Right cardiac atrium (tissue), 5 donors: ENCODE data around the gene GPS2. TPM values are rescaled to one million over a fixed set of nuclear protein-coding genes. Genes with fewer than 3 reads are reported as not detected.

Experiments used
- ATAC-seq, 2 donors: fragments of 200-7000 bp; cut with Tn5 transposase; one replicate each; pipeline versions ENCODE4 v1.8.0 to v1.9.1; 2020; ENCODE audit warnings: moderate library complexity in 2 of 2, mild to moderate bottlenecking in 1 of 2
- DNase-seq, 3 donors: peaks; one replicate each; pipeline ENCODE4 v3.0.0-alpha.2; 2020
- H3K27ac ChIP-seq: one replicate; pipeline ENCODE4 v1.5.1; 2013; ENCODE audit warnings: mild to moderate bottlenecking, low read length, control low read depth, moderate library complexity
- H3K27me3 ChIP-seq: one replicate; pipeline ENCODE4 v1.6.1; 2013; ENCODE audit not compliant: control insufficient read depth, insufficient read depth
- H3K4me1 ChIP-seq: one replicate; pipeline ENCODE4 v1.6.1; 2013; ENCODE audit warnings: low read length; ENCODE audit not compliant: control insufficient read depth, insufficient read depth
- H3K4me3 ChIP-seq: one replicate; pipeline ENCODE4 v1.5.1; 2013; ENCODE audit warnings: low read length, control low read depth
- H3K9me3 ChIP-seq: one replicate; pipeline ENCODE4 v1.6.1; 2013; ENCODE audit warnings: low read length; ENCODE audit not compliant: control insufficient read depth
- WGBS: extraction: QIAGEN DNeasy Blood & Tissue Kit; methylation state at CpG from one replicate; pipeline ENCODE4 v1.1.7; 2013; 5-methylcytosine and 5-hydroxymethylcytosine counted together
- intact Hi-C, 4 donors: fragments of 100-400 bp; cut with DNase I; formaldehyde crosslinking; loops; one replicate each; pipeline versions ENCODE4 v1.11.0 to v1.14.0; 2022 to 2023
- polyA plus RNA-seq: library from polyadenylated mRNA; stranded (reverse); fragments of 200-250 nt; gene quantifications from one replicate; pipeline ENCODE4 v1.2.3, GENCODE V29; 2013
- total RNA-seq, 4 donors: library from RNA; stranded (reverse); fragmentation: NEBNext Ultra II Directional; extraction: Animal tissue kit (Norgen Biotek cat#: 25700); gene quantifications; one replicate each; pipeline ENCODE4 v1.2.1, GENCODE V29; 2021
- donor health status: healthy with polysubstance abuse.
- donor health status: DM: no; HTN: yes; CAD: no.
- donor health status: DM: no; HTN: no; CAD: no.
- donor health status: DM: no; HTN: yes; CAD: no; lungs with severe emphysema.
- donor health status: DM: yes; HTN: yes; CAD: no.

Gene GPS2
- total and polyA plus RNA-seq, 5 donors: 65.0 to 76.1 (median 66.5) TPM

DNA sequence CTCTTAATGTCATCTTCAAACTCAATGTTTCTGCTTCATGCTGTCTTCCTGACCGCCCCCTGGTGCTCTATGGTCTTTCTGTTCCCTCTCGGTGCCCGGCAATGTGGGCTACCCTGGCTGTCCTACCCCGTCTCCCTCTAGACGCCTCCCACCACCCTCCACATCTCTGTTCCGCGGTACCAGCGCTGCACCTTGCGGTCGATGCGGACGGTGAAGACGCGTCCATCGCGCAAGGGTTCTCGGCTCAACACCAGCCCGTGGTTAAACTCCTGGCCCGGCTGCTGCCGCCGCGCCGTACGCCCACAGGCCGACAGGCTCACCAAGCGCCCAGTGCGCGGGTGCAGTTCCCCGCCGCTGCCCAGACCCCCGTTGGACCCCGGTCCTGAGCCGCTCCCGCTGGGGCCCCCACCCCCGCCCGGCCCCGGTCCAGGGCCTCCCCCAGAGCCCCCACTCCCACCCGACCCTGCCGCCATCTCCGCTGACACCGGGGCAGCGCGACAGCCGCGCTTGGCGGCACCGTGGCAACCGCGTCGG lies 13.7 kb upstream of the GPS2 start, which contains the start of gene NEURL4:
TSS of gene NEURL4 (minus strand) at position 496 of the 534 bp plus-strand sequence. CDS start at position 473, 23 bp downstream.
- H3K4me1 ChIP-seq: no peaks in the 10 kb centered on the region
- intact Hi-C loops: no loop called here
- peak within 1 kb of the TSS; percentile 69 for H3K4me3 ChIP-seq
- no peak for DNase-seq
- H3K27me3 ChIP-seq: no peaks in the 10 kb centered on the region
- ATAC-seq: no peak
- H3K27ac ChIP-seq: peak within 1 kb of the TSS; percentile 89
- H3K9me3 ChIP-seq: no peaks in the 10 kb centered on the region
- WGBS: under 1% methylated on average over 50 of the region's 50 CpGs

DNA sequence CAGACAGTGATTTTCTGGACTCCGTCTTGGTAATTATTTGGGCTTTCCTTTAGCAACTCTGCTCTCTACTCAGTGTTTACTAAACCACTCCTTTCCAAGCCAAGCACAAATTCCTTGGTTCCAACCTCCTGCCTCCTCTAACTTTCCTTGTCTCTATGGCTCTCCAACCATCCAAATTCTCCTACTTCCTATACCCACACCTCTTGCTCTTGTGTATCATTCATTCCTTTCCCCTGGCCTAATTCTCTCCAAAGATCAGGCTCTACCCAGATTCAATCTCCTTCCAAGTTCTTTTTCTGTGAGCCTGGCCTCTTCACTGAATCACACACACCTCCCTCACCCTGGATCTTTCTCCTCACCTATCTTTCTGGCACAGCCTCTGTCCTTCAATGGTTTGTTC lies 12.8 kb upstream of the GPS2 start:
- WGBS: 69% methylated on average over 1 of the region's 1 CpG
- no peak for DNase-seq
- no peak overlapping the region for H3K4me3 ChIP-seq
- no peaks in the 10 kb centered on the region for H3K4me1 ChIP-seq
- intact Hi-C loops: no loop called here
- no peak for ATAC-seq
- no peaks in the 10 kb centered on the region for H3K9me3 ChIP-seq
- no peak overlapping the region for H3K27ac ChIP-seq
- H3K27me3 ChIP-seq: no peaks in the 10 kb centered on the region

DNA sequence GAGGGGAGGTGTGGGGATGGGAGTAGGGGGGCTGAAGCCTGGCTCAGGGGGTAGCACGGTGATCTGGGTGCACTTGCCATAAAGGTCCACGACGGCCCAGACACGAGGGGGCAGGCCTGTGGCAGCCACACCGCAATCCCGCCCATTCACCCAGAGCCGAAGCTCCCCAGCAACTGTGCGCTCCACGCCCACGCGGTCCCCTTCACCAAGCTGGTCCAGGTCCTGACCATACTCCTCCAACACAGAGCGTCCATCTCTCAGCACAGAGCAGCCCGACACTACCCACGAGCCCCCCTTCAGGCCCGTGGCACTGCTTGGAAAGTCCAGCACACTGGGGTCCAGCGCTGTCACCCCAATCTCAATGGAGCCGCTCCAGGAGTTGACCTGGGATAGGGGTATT lies 12.3 kb upstream of the GPS2 start:
- no peaks in the 10 kb centered on the region for H3K9me3 ChIP-seq
- H3K4me1 ChIP-seq: no peaks in the 10 kb centered on the region
- DNase-seq (peak in 2 of 3 donors; percentile 12 to 50), ATAC-seq (no peak)
- no peaks in the 10 kb centered on the region for H3K27me3 ChIP-seq
- 87% methylated on average over 17 of the region's 17 CpGs for WGBS
- intact Hi-C loops: no loop called here
- no peak overlapping the region for H3K4me3 ChIP-seq
- H3K27ac ChIP-seq: no peak overlapping the region

DNA sequence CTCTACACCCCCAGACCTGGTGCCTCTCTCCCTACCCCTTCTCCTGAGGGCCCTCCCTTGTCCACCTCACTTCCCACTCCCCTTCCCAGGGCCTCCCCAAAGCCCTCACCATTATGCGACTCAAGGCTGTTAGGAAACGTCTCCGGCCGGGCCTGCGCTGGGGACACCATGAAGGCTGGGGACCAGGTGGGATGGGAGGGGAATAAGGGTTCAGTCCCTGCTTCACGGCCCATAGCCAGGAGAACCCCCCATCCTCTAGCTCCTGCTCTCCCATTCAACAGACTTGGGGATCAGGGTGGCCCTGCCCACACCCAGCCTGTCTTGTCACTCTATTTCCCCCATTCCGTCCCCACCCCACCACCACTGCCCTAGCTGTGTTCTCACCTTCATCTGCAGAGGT lies 11.9 kb upstream of the GPS2 start:
- intact Hi-C loops: no loop called here

DNA sequence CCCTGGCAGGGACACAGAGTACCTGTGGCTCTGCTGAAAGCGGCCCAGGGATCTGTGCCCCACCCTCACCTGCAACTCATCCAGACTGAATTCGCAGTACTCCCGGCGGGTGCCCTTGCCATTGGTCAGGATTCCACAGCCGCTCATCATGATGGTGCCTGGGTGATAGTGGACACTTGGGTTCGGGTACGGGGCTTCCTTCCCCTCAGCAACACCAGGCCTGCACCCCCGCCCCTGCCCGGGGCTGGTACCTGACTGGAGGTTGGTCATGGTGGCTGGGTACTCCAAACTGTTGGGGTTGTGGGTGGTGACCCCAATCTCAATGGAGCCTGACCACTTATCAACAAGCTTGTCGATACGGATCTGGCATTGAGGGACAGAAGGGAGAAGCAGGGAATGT lies 11.0 kb upstream of the GPS2 start:
- Histone ChIP-seq H3K27me3 (no peaks in the 10 kb centered on the region), H3K9me3 (no peaks in the 10 kb centered on the region), H3K4me3 (no peak overlapping the region), H3K4me1 (no peaks in the 10 kb centered on the region), H3K27ac (no peak overlapping the region)
- intact Hi-C loops: no loop called here
- WGBS: 91% methylated on average over 11 of the region's 11 CpGs
- ATAC-seq (no peak), DNase-seq (peak in 2 of 3 donors; percentile 6 to 28)

More for the DNA sequence above, 11.9 kb upstream of the GPS2 start:
- H3K27ac ChIP-seq: no peak overlapping the region
- H3K9me3 ChIP-seq: no peaks in the 10 kb centered on the region
- ATAC-seq (no peak), DNase-seq (peak in 2 of 3 donors; percentile 14 to 29)
- no peaks in the 10 kb centered on the region for H3K4me1 ChIP-seq
- no peak overlapping the region for H3K4me3 ChIP-seq
- H3K27me3 ChIP-seq: no peaks in the 10 kb centered on the region
- WGBS: 87% methylated on average over 7 of the region's 7 CpGs

DNA sequence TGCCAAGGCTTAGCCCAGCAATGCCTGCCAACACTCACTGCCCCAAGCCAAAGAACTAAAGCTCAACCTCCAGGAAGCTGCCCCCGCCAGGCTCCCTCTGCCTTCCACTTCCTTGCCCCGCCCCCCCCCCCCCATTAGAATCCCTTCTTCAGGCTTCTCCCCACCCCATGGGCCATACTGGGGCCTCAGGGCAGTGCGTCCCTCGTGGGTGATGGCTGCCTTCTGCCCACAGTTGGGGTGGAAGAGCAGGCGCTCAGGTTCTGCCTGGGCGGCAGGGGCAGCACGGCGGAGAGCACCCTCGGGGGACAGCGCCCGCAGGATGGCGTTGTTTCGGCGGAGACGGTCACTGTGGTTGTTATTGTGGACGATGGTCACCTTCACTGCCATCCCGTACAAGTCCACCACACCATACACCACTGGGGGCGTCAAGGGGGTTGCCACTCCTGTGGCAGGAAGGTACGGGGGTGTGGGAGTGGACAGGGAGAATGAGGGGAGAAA lies 9.9 kb upstream of the GPS2 start:
- intact Hi-C loops: no loop called here
- DNase-seq (peak in 1 of 3 donors; percentile 32), ATAC-seq (no peak)
- Histone ChIP-seq H3K27me3 (no peaks in the 10 kb centered on the region), H3K4me3 (no peak overlapping the region), H3K27ac (no peak overlapping the region), H3K4me1 (no peaks in the 10 kb centered on the region), H3K9me3 (no peaks in the 10 kb centered on the region)
- WGBS: 90% methylated on average over 19 of the region's 19 CpGs

DNA sequence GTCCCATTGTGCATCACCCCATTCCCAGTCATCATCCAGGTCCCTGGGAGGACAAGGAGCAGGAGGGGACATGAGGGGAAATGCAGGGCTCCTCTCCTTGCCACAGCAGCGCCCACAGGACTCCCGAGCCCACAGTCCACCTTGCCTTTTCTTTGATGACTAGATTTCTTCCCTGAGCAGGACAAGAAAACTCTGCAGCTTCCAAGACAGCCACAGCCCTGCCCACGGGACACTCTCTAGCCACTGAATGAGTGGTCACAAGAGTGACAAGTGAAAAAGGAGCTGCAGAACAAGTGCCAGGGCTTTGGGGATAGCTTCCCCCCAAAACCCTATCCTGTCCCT lies 9.2 kb upstream of the GPS2 start:
- no peak overlapping the region for H3K4me3 ChIP-seq
- ATAC-seq: no peak
- intact Hi-C loops: no loop called here
- 89% methylated on average over 3 of the region's 3 CpGs for WGBS
- H3K4me1 ChIP-seq: no peaks in the 10 kb centered on the region
- DNase-seq: no peak
- H3K27me3 ChIP-seq: no peaks in the 10 kb centered on the region
- H3K27ac ChIP-seq: no peak overlapping the region
- H3K9me3 ChIP-seq: no peaks in the 10 kb centered on the region

DNA sequence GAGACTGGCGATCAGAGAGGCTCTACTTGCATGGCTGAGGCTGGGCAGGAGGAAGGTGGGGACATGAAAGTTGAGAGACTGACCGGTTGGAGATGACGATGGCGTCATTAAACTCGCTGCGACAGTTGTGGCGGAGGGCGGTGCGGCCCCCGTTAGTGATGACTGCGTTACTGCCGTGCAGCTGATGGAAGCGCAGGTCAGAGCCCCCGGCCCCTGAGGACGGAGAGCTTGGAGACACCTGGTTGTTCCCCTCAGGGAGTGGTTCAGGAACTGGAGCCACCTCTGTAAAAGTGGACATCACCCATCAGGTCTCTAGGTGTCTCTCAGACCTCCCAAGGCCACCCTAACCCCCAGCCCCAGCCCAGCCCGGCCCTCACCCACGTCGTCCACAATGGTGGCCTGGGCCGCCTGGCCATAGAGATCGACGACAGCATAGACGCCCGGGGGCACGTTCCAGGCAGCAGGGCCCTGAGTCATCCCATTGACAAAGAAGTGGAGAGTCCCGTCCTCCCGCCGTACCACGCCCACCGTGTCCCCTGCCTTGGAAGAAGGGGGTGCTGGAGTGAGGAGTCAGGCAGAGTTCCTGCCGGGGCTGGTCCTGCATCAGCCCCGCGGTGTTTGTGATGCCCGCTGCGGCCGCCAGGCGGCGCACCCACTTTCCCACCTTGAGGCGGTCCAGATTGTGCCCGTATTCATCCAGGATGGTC lies 8.7 kb upstream of the GPS2 start:
- intact Hi-C loops: no loop called here
- no peaks in the 10 kb centered on the region for H3K9me3 ChIP-seq
- H3K27me3 ChIP-seq: no peaks in the 10 kb centered on the region
- 63% methylated on average over 39 of the region's 39 CpGs for WGBS
- H3K27ac ChIP-seq: no peak overlapping the region
- DNase-seq (peak; percentile 51 to 84 (median 84)), ATAC-seq (peak in 1 of 2 donors; percentile 24)
- H3K4me3 ChIP-seq: no peak overlapping the region
- no peaks in the 10 kb centered on the region for H3K4me1 ChIP-seq

DNA sequence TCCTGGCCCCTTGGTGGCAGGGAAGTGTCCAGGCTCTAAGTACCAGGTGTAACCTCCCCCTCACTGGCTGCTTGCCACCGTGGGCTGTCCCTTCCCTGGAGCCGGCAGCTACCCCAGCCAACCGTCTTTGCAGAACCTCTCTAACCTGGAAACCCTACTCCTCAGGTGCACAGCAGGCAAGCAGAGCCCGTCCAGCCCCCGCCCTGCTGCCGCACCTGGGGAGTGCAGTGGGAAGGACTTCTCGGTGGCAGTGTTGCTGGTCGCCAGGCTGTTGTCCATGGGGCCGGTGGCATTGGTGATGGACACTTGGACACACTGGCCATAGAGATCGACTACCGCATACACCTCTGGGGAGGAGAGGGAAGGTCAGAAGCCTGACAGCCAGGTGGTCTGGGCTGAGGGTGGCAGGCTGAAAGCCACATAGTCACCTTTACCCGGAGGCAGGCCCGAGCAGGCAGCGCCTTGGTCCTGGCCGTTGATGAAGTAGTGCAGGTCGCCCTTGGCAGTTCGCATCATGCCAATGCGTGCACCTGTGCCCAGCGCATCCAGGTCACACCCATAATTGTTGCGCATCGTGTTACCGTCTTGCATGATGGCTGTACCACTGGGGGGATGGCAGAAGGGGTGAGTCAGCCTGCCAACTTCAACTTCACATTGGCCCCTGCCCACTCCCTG lies 7.5 kb upstream of the GPS2 start:
- H3K4me3 ChIP-seq: no peak overlapping the region
- DNase-seq: peak in 2 of 3 donors; percentile 11 to 49

DNA sequence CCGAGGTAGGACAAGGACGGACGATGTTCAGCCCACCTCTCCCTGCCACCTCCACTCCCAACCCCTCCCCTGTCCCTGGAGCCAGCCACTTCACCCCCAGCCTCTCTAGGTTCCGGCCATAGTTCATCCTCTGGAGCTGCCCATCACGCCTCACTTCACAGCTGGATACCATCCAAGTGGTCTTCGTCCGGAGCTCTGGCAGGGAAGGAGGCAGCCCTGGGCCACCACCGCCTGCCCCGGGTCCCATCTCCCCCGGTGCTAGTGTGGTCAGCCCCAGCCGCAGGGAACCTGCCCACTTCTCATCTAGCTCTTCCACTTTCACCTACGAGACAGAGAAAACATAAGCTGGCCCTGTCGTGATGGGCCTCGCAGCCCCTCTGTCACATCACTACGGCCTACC lies 6.3 kb upstream of the GPS2 start:
- Histone ChIP-seq H3K27me3 (no peaks in the 10 kb centered on the region), H3K27ac (no peak overlapping the region), H3K9me3 (no peaks in the 10 kb centered on the region), H3K4me3 (no peak overlapping the region), H3K4me1 (no peaks in the 10 kb centered on the region)
- DNase-seq (peak in 2 of 3 donors; percentile 6 to 25), ATAC-seq (no peak)
- WGBS: 88% methylated on average over 15 of the region's 15 CpGs
- intact Hi-C loops: no loop called here

More for the DNA sequence above, 7.5 kb upstream of the GPS2 start:
- WGBS: 93% methylated on average over 22 of the region's 22 CpGs
- H3K4me1 ChIP-seq: no peaks in the 10 kb centered on the region
- no peak overlapping the region for H3K27ac ChIP-seq
- ATAC-seq: no peak
- intact Hi-C loops: no loop called here
- H3K27me3 ChIP-seq: no peaks in the 10 kb centered on the region
- no peaks in the 10 kb centered on the region for H3K9me3 ChIP-seq

DNA sequence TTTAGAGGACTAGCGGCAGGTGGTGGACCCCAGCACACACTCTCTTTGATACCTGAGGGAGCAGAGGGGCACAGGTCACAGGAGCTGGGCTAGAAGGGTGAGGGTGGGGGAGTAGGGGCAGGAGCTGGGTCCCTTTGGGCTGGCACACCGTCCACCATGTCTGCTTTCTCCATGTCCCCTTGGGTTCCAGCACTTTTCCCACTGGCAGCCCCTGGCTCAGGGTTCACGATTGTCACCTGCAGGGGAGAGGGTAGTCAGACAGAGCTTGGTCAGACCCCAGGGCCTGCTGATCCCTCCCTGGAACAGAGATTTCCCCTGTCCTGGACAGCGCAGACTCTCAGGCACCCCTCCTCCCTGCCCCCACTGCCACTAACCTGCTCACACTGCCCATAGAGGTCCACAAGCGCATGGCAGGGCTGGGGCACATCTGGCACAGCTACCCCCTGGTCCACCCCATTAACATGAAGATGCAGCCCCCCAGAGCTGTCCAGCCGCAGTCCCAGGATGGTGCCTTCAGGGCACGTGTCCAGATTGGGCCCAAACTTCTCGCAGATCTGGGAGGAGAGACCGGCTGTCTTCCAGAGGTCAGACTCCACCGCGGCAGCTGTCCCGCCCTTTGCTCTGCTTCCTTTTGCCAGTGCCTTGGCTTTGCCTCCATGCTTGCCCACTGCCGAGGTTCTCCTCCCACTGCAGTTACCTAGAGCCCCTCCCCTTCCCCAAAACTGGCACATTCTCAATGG lies 3.1 kb upstream of the GPS2 start:
- intact Hi-C loops: no loop called here
- Histone ChIP-seq H3K9me3 (no peaks in the 10 kb centered on the region), H3K27me3 (no peaks in the 10 kb centered on the region), H3K4me1 (peaks cover 3% of the 10 kb centered on the region), H3K27ac (no peak overlapping the region), H3K4me3 (no peak overlapping the region)
- DNase-seq (peak in 1 of 3 donors; percentile 46), ATAC-seq (no peak)
- WGBS: 88% methylated on average over 13 of the region's 13 CpGs
